ENCODE measurements around the gene SLC38A1. TPM values are rescaled to one million over a fixed set of nuclear protein-coding genes. Genes with fewer than 3 reads are reported as not detected.

The SLC38A1 gene
- polyA plus RNA-seq, 1 of the 3 experiments (the other 2 are of a cell fraction) = 20.7 TPM

GRCh38 chr12:46148327-46149078 is 120.3 kb downstream of the SLC38A1 start:
- no peaks in the 10 kb centered on the region for H3K36me3 ChIP-seq (replicated peaks in 1 of 2; ENCODE audit: control insufficient read depth in 1 of 2, insufficient read depth in 2 of 2, low read length in 1 of 2)
- H3K9me3 ChIP-seq = no peaks in the 10 kb centered on the region
- 74% methylated on average over 5 of the region's 5 CpGs for WGBS (ENCODE audit: low lambda C conversion rate)
- H4K20me1 ChIP-seq (ENCODE audit: insufficient read depth) = no peaks in the 10 kb centered on the region
- peaks cover 0 to 14% of the 10 kb centered on the region in 2 experiments; a peak in 2 of 4 replicates for H3K4me1 ChIP-seq (ENCODE audit: control insufficient read depth in 1 of 2, insufficient read depth in 2 of 2, low read depth in 1 of 2, low read length in 1 of 2)
- H3K9me2 ChIP-seq = no peaks in the 10 kb centered on the region
- DNase-seq = no peak
- peaks cover 2% of the 10 kb centered on the region for H3F3A ChIP-seq (replicated peaks; ENCODE audit: insufficient read depth)
- no peak overlapping the region for H3K27ac ChIP-seq (ENCODE audit: low read depth in 2 of 2, low read length in 1 of 2)
- H3K4me3 ChIP-seq (ENCODE audit: low read depth in 2 of 2, low read length in 1 of 2) = no peak overlapping the region
- no peaks in the 10 kb centered on the region for H3K79me2 ChIP-seq (ENCODE audit: insufficient read depth)
- no peaks in the 10 kb centered on the region for H3K27me3 ChIP-seq (ENCODE audit: insufficient read depth)
- no peak overlapping the region for H3K9ac ChIP-seq
- no peak overlapping the region for H3K4me2 ChIP-seq
- no peak for TF ChIP-seq PBX3 (IDR thresholded peaks at IDR 0.05)
- no peak for TF ChIP-seq RFX5 (IDR thresholded peaks at IDR 0.05; ENCODE audit: low read length)
- no peak for TF ChIP-seq MAX (IDR thresholded peaks at IDR 0.05; ENCODE audit: low read depth)
- no peak for TF ChIP-seq USF1 (IDR thresholded peaks at IDR 0.05; ENCODE audit: borderline replicate concordance, low read depth)
- TF ChIP-seq TCF12 (IDR thresholded peaks at IDR 0.05) = no peak
- TF ChIP-seq USF2 (IDR thresholded peaks at IDR 0.05; ENCODE audit: borderline replicate concordance, low read depth, low read length) = no peak
- H2AFZ ChIP-seq (ENCODE audit: low read depth) = no peak overlapping the region; the same call in 1 of the 2 replicates
- POLR2A ChIA-PET = no interaction called here
- CTCF ChIA-PET = no interaction called here

- H3K27me3 ChIP-seq (ENCODE audit: insufficient read depth) = no peaks in the 10 kb centered on the region
- peaks cover 0 to 12% of the 10 kb centered on the region in 2 experiments; a peak in 1 of 4 replicates for H3K4me1 ChIP-seq (ENCODE audit: control insufficient read depth in 1 of 2, insufficient read depth in 2 of 2, low read depth in 1 of 2, low read length in 1 of 2)
- 68% methylated on average over 3 of the region's 3 CpGs for WGBS (ENCODE audit: low lambda C conversion rate)
- POLR2A ChIA-PET = no interaction called here
- H3K9me2 ChIP-seq = no peaks in the 10 kb centered on the region
- H3K27ac ChIP-seq (ENCODE audit: low read depth in 2 of 2, low read length in 1 of 2) = no peak overlapping the region
- no peak for DNase-seq
- H3K4me2 ChIP-seq = no peak overlapping the region
- H3K36me3 ChIP-seq (replicated peaks in 1 of 2; ENCODE audit: control insufficient read depth in 1 of 2, insufficient read depth in 2 of 2, low read length in 1 of 2) = no peaks in the 10 kb centered on the region
- H3K9ac ChIP-seq = no peak overlapping the region
- H3K9me3 ChIP-seq = no peaks in the 10 kb centered on the region
- H2AFZ ChIP-seq (ENCODE audit: low read depth) = no peak overlapping the region
- no peaks in the 10 kb centered on the region for H4K20me1 ChIP-seq (ENCODE audit: insufficient read depth)
- H3K4me3 ChIP-seq (ENCODE audit: low read depth in 2 of 2, low read length in 1 of 2) = no peak overlapping the region
- CTCF ChIA-PET = interaction anchor here (0.9 to 1.2 kb wide), 2 partner anchors 196 to 527 kb away, joined by 3 read pairs; no protein-coding TSS in a partner anchor
- no peaks in the 10 kb centered on the region for H3K79me2 ChIP-seq (ENCODE audit: insufficient read depth)
- no peaks in the 10 kb centered on the region for H3F3A ChIP-seq (replicated peaks; ENCODE audit: insufficient read depth)
- no peak for TF ChIP-seq TAF1 (IDR thresholded peaks at IDR 0.05; ENCODE audit: borderline replicate concordance, low read depth, low read length)
- no peak for TF ChIP-seq JUND (IDR thresholded peaks at IDR 0.05)
- no peak for TF ChIP-seq IRF3 (IDR thresholded peaks at IDR 0.05; ENCODE audit: low read depth, low read length)
- TF ChIP-seq GABPA (IDR thresholded peaks at IDR 0.05; ENCODE audit: low read depth) = no peak
- TF ChIP-seq CTCF (IDR thresholded peaks at IDR 0.05) = no peak
- no peak for TF ChIP-seq SIN3A (IDR thresholded peaks at IDR 0.05; ENCODE audit: borderline replicate concordance, low read depth, low read length)
- no peak for TF ChIP-seq ELF1 (IDR thresholded peaks at IDR 0.05)
- TF ChIP-seq SMC3 (IDR thresholded peaks at IDR 0.05; ENCODE audit: low read depth, low read length) = no peak
- TF ChIP-seq NRF1 (IDR thresholded peaks at IDR 0.05; ENCODE audit: low read depth, low read length) = no peak
- TF ChIP-seq FOXJ3 (CRISPR knock-in tag; IDR thresholded peaks at IDR 0.05) = no peak
- no peak for TF ChIP-seq REST (IDR thresholded peaks at IDR 0.05; ENCODE audit: low read depth, low read length)
- TF ChIP-seq RAD21 (IDR thresholded peaks at IDR 0.05; ENCODE audit: low read length) = no peak
Observed at GRCh38 chr12:46147144-46147543, 121.7 kb downstream of the SLC38A1 start.

Measured in SK-N-SH (cell line).